K562 (cell line): ENCODE measurements around the gene TMEM50B. TPM values are rescaled to one million over a fixed set of nuclear protein-coding genes. Genes with fewer than 3 reads are reported as not detected.

Experiments
- BCOR ChIP-seq: fragments of 450-650 bp; IDR thresholded peaks from 2 replicates; pipeline ENCODE4 v1.6.1; 2016
- CBFA2T2 ChIP-seq: fragments of 450-650 bp; conservative IDR thresholded peaks from 2 replicates; pipeline ENCODE4 v1.6.1; 2017; ENCODE audit warnings: mild to moderate bottlenecking
- CTBP1 ChIP-seq: fragments of 450-650 bp; IDR thresholded peaks from 2 replicates; pipeline ENCODE4 v1.6.1; 2016; ENCODE audit warnings: borderline replicate concordance
- ETV5 ChIP-seq: sonication (generic); formaldehyde crosslinking; IDR thresholded peaks from 2 replicates; pipeline ENCODE4 v1.4.0; 2020; ENCODE audit warnings: low read depth, mild to moderate bottlenecking, missing genetic modification reagents
- FOXA3 ChIP-seq, 2 experiments: fragments of 450-650 bp in 1 of 2; sonication (generic) in 1 of 2; formaldehyde crosslinking; IDR thresholded peaks in 1 of 2; conservative IDR thresholded peaks in 1 of 2; 2 replicates each; pipeline versions ENCODE4 v1.4.0 to v1.8.0; 2020 to 2022; ENCODE audit warnings: mild to moderate bottlenecking in 2 of 2, missing genetic modification reagents in 1 of 2
- GTF3C2 ChIP-seq: IDR thresholded peaks from 3 replicates; pipeline ENCODE4 v1.6.1; 2011; ENCODE audit warnings: borderline replicate concordance, mild to moderate bottlenecking, moderate library complexity; ENCODE audit not compliant: insufficient read length; ENCODE audit errors: extremely low read depth
- HDAC8 ChIP-seq: fragments of 450-650 bp; IDR thresholded peaks from 2 replicates; pipeline ENCODE4 v1.6.1; 2016; ENCODE audit warnings: mild to moderate bottlenecking, missing genetic modification characterization, moderate library complexity, missing compliant biosample characterization
- KAT7 ChIP-seq: sonication (generic); formaldehyde crosslinking; IDR thresholded peaks from 2 replicates; pipeline ENCODE4 v1.8.0; 2022; ENCODE audit warnings: missing genetic modification reagents, mild to moderate bottlenecking, borderline replicate concordance
- KLF1 ChIP-seq: fragments of 450-650 bp; IDR thresholded peaks from 2 replicates; pipeline ENCODE4 v1.6.1; 2016; ENCODE audit warnings: missing genetic modification characterization, missing compliant biosample characterization
- NONO ChIP-seq, 2 experiments: fragments of 200-400 bp in 1 of 2; fragments of 450-650 bp in 1 of 2; formaldehyde crosslinking in 1 of 2; IDR thresholded peaks; 2 replicates each; pipeline ENCODE4 v1.6.1; 2017; ENCODE audit warnings: low read depth in 2 of 2, mild to moderate bottlenecking in 2 of 2, moderate library complexity in 2 of 2, low read length in 1 of 2
- PBX2 ChIP-seq, 2 experiments: IDR thresholded peaks in 1 of 2; conservative IDR thresholded peaks in 1 of 2; 2 replicates each; pipeline ENCODE4 v1.6.1; 2016; ENCODE audit warnings: low read depth in 2 of 2, mild to moderate bottlenecking in 1 of 2, missing compliant biosample characterization in 1 of 2, missing genetic modification characterization in 1 of 2, moderate library complexity in 1 of 2
- TAF9B ChIP-seq: fragments of 450-650 bp; IDR thresholded peaks from 2 replicates; pipeline ENCODE4 v1.6.1; 2018; ENCODE audit warnings: mild to moderate bottlenecking; ENCODE audit not compliant: partially characterized antibody
- TEAD4 ChIP-seq, 2 experiments: sonication (generic) in 1 of 2; formaldehyde crosslinking in 1 of 2; IDR thresholded peaks; 2 replicates each; pipeline versions ENCODE4 v1.6.1 to v1.8.0; 2012 to 2022; ENCODE audit warnings: borderline replicate concordance in 1 of 2, inconsistent platforms in 1 of 2, low read length in 1 of 2, mild to moderate bottlenecking in 1 of 2, missing genetic modification reagents in 1 of 2
- ZNF232 ChIP-seq: sonication (generic); formaldehyde crosslinking; IDR thresholded peaks from 2 replicates; pipeline ENCODE4 v1.8.0; 2022; ENCODE audit warnings: mild to moderate bottlenecking, missing genetic modification reagents
- ZNF766 ChIP-seq: fragments of 200-800 bp; sonication (Bioruptor generic); conservative IDR thresholded peaks from 2 replicates; pipeline ENCODE4 v1.6.1; 2016; ENCODE audit warnings: missing genetic modification characterization, missing compliant biosample characterization
- polyA plus RNA-seq, 8 experiments: library from polyadenylated mRNA; depleted of rRNA in 4 of 8; stranded (reverse) in 5 of 8; unstranded in 3 of 8; fragments of >200 nt; fragmentation: Nextera tagmentation in 2 of 8; fragmentation: Illumina TruSeq in 1 of 8; extraction: Ambion mirVana in 2 of 8; extraction: Trizol in 1 of 8; gene quantifications; 2 replicates each; pipeline versions ENCODE4 v1.2.1 to v1.2.3, GENCODE V29; 2011 to 2014; ENCODE audit warnings: inconsistent platforms in 1 of 8, missing spikeins in 1 of 8
- total RNA-seq, 7 experiments: library from RNA; depleted of rRNA in 6 of 7; stranded (reverse); fragments of >200 nt in 6 of 7; fragmentation: Illumina TruSeq in 2 of 7; extraction: Trizol in 2 of 7; gene quantifications; 2 replicates each; pipeline versions ENCODE4 v1.2.1 to v1.2.3, GENCODE V29; 2011 to 2021; ENCODE audit warnings: low replicate concordance in 1 of 7
- TF ChIP-seq, protein P1 (sequence below): sonication (generic); formaldehyde crosslinking; IDR thresholded peaks from 2 replicates; pipeline ENCODE4 v1.8.0; 2022; ENCODE audit warnings: missing genetic modification reagents, mild to moderate bottlenecking, moderate library complexity, borderline replicate concordance
- TF ChIP-seq, protein P2 (sequence below): sonication (generic); formaldehyde crosslinking; IDR thresholded peaks from 2 replicates; pipeline ENCODE4 v1.8.1; 2023; ENCODE audit warnings: mild to moderate bottlenecking, missing genetic modification reagents, moderate library complexity

TMEM50B gene
- total and polyA plus RNA-seq, 9 of the 15 experiments (the other 6 are each of a cell fraction or from before 2014, with no cell fraction given) = 20.5 to 64.6 (median 28.9) TPM

DNA sequence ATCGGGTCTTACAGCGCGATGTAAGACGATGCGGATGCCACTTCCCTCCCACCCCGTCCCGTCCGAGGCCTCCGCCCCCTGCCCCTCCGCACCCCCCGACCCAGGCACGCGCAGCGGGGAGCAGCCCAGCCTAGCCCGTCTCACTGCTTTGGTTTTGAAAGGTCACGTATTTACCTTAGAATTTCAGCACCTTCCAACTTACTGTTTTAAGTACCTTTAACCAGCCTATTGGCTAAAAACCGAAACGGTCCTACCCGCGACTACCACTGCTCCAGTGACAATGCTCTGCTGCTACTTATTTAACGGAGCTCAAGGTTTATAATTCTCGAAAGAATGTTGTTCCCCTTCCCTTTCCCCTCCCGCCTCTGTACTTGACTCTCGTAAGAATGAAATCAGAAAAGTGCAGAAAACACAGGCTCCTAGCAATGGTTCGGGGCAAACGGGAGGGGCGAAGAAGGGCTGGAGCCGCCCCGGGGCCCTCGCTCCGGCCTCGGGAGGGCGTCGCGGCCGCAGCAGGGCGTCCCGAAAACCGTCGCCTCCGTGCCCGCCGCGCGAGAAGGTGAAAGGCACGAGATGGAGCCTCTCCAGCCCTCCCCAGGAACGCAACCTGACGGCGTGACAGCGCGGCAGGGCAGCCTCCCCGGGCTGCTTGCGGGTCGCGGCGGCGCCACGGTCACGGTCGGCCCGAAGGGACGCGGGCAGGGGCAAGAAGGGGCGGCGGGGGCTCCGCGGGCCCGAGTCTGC, 667 bp downstream of the TMEM50B start (continued):
- no peak for TF ChIP-seq TAF9B
- TF ChIP-seq KLF1 (tag) = peak; percentile 48; the same call in 1 of the 2 replicates
- no peak for TF ChIP-seq CBFA2T2
- TF ChIP-seq, protein P1, sequence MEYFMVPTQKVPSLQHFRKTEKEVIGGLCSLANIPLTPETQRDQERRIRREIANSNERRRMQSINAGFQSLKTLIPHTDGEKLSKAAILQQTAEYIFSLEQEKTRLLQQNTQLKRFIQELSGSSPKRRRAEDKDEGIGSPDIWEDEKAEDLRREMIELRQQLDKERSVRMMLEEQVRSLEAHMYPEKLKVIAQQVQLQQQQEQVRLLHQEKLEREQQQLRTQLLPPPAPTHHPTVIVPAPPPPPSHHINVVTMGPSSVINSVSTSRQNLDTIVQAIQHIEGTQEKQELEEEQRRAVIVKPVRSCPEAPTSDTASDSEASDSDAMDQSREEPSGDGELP (CRISPR knock-in tag) = no peak; the same call in 1 of the 2 replicates
- peak; percentile 44; the same call in 1 of the 2 replicates for TF ChIP-seq ETV5 (CRISPR knock-in tag)
- 0 out of 4 replicates have a peak, but pooled peaks of 1 of the 2 experiments have one; percentile 64 for TF ChIP-seq FOXA3 (CRISPR knock-in tag; conservative IDR thresholded peaks at IDR 0.05 in 1 of 2, IDR thresholded peaks at IDR 0.05 in 1 of 2)
- peak in 1 of 2 experiments; percentile 52; a peak in 3 of 4 replicates for TF ChIP-seq NONO (IDR thresholded peaks at IDR 0.05; ENCODE audit: low read depth in 2 of 2, low read length in 1 of 2)
- TF ChIP-seq ZNF766 (CRISPR knock-in tag) = peak; percentile 47; the same call in 1 of the 2 replicates
- no peak; the same call in 1 of the 2 replicates for TF ChIP-seq TEAD4 (IDR thresholded peaks at IDR 0.05; ENCODE audit: low read length)
- 0 out of 2 replicates have a peak, but pooled peaks have one; percentile 31 for TF ChIP-seq TEAD4 (CRISPR knock-in tag; IDR thresholded peaks at IDR 0.05; ENCODE audit: borderline replicate concordance)
- TF ChIP-seq KAT7 (CRISPR knock-in tag) = 0 out of 2 replicates have a peak, but pooled peaks have one; percentile 60
- 0 out of 2 replicates have a peak, but pooled peaks have one; percentile 38 for TF ChIP-seq BCOR
- peak; percentile 72 for TF ChIP-seq ZNF232 (CRISPR knock-in tag)
- TF ChIP-seq, protein P2, sequence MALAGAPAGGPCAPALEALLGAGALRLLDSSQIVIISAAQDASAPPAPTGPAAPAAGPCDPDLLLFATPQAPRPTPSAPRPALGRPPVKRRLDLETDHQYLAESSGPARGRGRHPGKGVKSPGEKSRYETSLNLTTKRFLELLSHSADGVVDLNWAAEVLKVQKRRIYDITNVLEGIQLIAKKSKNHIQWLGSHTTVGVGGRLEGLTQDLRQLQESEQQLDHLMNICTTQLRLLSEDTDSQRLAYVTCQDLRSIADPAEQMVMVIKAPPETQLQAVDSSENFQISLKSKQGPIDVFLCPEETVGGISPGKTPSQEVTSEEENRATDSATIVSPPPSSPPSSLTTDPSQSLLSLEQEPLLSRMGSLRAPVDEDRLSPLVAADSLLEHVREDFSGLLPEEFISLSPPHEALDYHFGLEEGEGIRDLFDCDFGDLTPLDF (CRISPR knock-in tag) = 0 out of 2 replicates have a peak, but pooled peaks have one; percentile 80
- peak; percentile 76; the same call in 1 of the 2 replicates for TF ChIP-seq HDAC8
- TF ChIP-seq CTBP1 = peak; percentile 75
- TF ChIP-seq GTF3C2 = no peak
- TF ChIP-seq PBX2 (CRISPR knock-in tag; IDR thresholded peaks at IDR 0.05; ENCODE audit: low read depth) = no peak
- TF ChIP-seq PBX2 (tag; conservative IDR thresholded peaks at IDR 0.05; ENCODE audit: low read depth) = no peak
